Measurements from ENCODE around the gene GPHB5.
"Not testable (repeated sequence)": the region's sequence is repeated elsewhere in the genome, so short reads cannot be mapped to it uniquely, and the experiment has no call there.

Gene GPHB5

GRCh38 chr14:63322472-63322871 is 3.7 kb upstream of the GPHB5 start:
- no peak overlapping the region for H3K4me3 ChIP-seq (ENCODE audit: low read depth, low read length)
- no peak for DNase-seq (ENCODE audit: low read depth)
- TF ChIP-seq CTCF (IDR thresholded peaks at IDR 0.05; ENCODE audit: control insufficient read depth, extremely low read depth, insufficient read depth), result no peak

- no peak for DNase-seq (ENCODE audit: low read depth)
- peak; percentile 62 for TF ChIP-seq CTCF (IDR thresholded peaks at IDR 0.05; ENCODE audit: control insufficient read depth, extremely low read depth, insufficient read depth)
- H3K4me3 ChIP-seq (ENCODE audit: low read depth, low read length), result no peak overlapping the region
Observed at GRCh38 chr14:63308723-63309317, 9.9 kb downstream of the GPHB5 start.

- DNase-seq (ENCODE audit: low read depth); H3K4me3 ChIP-seq (ENCODE audit: low read depth, low read length): not testable (repeated sequence)
Observed at GRCh38 chr14:63304429-63304828, 14.3 kb downstream of the GPHB5 start.

- no peak for TF ChIP-seq CTCF (IDR thresholded peaks at IDR 0.05; ENCODE audit: control insufficient read depth, extremely low read depth, insufficient read depth)
- no peak for DNase-seq (ENCODE audit: low read depth)
- H3K4me3 ChIP-seq (ENCODE audit: low read depth, low read length), result no peak overlapping the region
Observed at GRCh38 chr14:63301891-63302534, 16.7 kb downstream of the GPHB5 start.

GRCh38 chr14:63300854-63301253 is 17.9 kb downstream of the GPHB5 start:
- DNase-seq (ENCODE audit: low read depth), result no peak
- H3K4me3 ChIP-seq (ENCODE audit: low read depth, low read length), result no peak overlapping the region
- no peak for TF ChIP-seq CTCF (IDR thresholded peaks at IDR 0.05; ENCODE audit: control insufficient read depth, extremely low read depth, insufficient read depth)

GRCh38 chr14:63299351-63300110 is 19.2 kb downstream of the GPHB5 start:
- no peak for DNase-seq (ENCODE audit: low read depth)
- TF ChIP-seq CTCF (IDR thresholded peaks at IDR 0.05; ENCODE audit: control insufficient read depth, extremely low read depth, insufficient read depth), result no peak
- H3K4me3 ChIP-seq (ENCODE audit: low read depth, low read length), result no peak overlapping the region

GRCh38 chr14:63297372-63298063 is 21.2 kb downstream of the GPHB5 start:
- no peak for TF ChIP-seq CTCF (IDR thresholded peaks at IDR 0.05; ENCODE audit: control insufficient read depth, extremely low read depth, insufficient read depth)
- DNase-seq (ENCODE audit: low read depth), result no peak
- no peak overlapping the region for H3K4me3 ChIP-seq (ENCODE audit: low read depth, low read length)

Data from LNCaP clone FGC (cell line).